Hepatocyte (in vitro differentiated cells): ENCODE measurements around the gene SRD5A1.

ENCODE experiments used
- CTCF ChIP-seq: fragments of 200-600 bp; sonication (generic); IDR thresholded peaks from 2 replicates; pipeline ENCODE4 v1.5.1; 2016; ENCODE audit warnings: antibody characterized with exemption, mild to moderate bottlenecking; ENCODE audit not compliant: poor library complexity
- EZH2 ChIP-seq: fragments of 200-600 bp; sonication (generic); IDR thresholded peaks from 2 replicates; pipeline ENCODE4 v1.6.1; 2016; ENCODE audit warnings: antibody characterized with exemption, mild to moderate bottlenecking, borderline replicate concordance
- EZH2phosphoT487 ChIP-seq: fragments of 200-600 bp; sonication (generic); IDR thresholded peaks from one replicate; pipeline ENCODE4 v1.6.1; 2018; ENCODE audit warnings: antibody characterized with exemption, mild to moderate bottlenecking, low read depth, moderate library complexity; ENCODE audit not compliant: unreplicated experiment, severe bottlenecking

GRCh38 chr5:6710551-6711318 lies 77.5 kb downstream of the SRD5A1 start:
- TF ChIP-seq CTCF (no peak), EZH2 (no peak), EZH2phosphoT487 (no peak)
